CD4-positive, alpha-beta T cell treated with Interleukin-6 for 4 hours (primary cell): ENCODE measurements around the gene NUP210L.

Source experiments
- DNase-seq: peaks from one replicate; pipeline ENCODE4 v3.0.0-alpha.2; 2020; ENCODE audit warnings: mixed read lengths

NUP210L gene

GRCh38 chr1:154154534-154155191 is at the start of gene NUP210L:
TSS of gene NUP210L (minus strand) at chr1:154155073.
- no peak for DNase-seq

GRCh38 chr1:154199563-154199879 is 44.6 kb upstream of the NUP210L start:
- DNase-seq, result no peak

GRCh38 chr1:154198756-154199562 is 44.1 kb upstream of the NUP210L start:
- peak; percentile 61 for DNase-seq

GRCh38 chr1:154193821-154194220 is 38.9 kb upstream of the NUP210L start:
- no peak for DNase-seq

GRCh38 chr1:154192476-154192875 is 37.6 kb upstream of the NUP210L start:
- DNase-seq, result no peak

- DNase-seq, result no peak
Measured at GRCh38 chr1:154191990-154192461, 37.2 kb upstream of the NUP210L start, which contains the start of gene TPM3. TSS of gene TPM3 (minus strand) at chr1:154192100. CDS start at chr1:154192018, 82 bp downstream.

GRCh38 chr1:154190550-154190949 is 35.7 kb upstream of the NUP210L start:
- DNase-seq, result no peak

GRCh38 chr1:154186852-154187501 is 32.1 kb upstream of the NUP210L start:
- no peak for DNase-seq

- DNase-seq, result peak; percentile 67
Measured at GRCh38 chr1:154186177-154186576, 31.3 kb upstream of the NUP210L start.

- DNase-seq, result peak; percentile 94
Measured at GRCh38 chr1:154183046-154183915, 28.4 kb upstream of the NUP210L start.

- DNase-seq, result peak; percentile 74
Measured at GRCh38 chr1:154182344-154183045, 27.6 kb upstream of the NUP210L start.

GRCh38 chr1:154181944-154182343 is 27.1 kb upstream of the NUP210L start:
- no peak for DNase-seq

GRCh38 chr1:154179946-154180687 is 25.2 kb upstream of the NUP210L start:
- no peak for DNase-seq

GRCh38 chr1:154178911-154179811 is 24.3 kb upstream of the NUP210L start:
- no peak for DNase-seq

- DNase-seq, result peak; percentile 20
Measured at GRCh38 chr1:154178013-154178412, 23.1 kb upstream of the NUP210L start.

GRCh38 chr1:154176337-154176736 is 21.5 kb upstream of the NUP210L start:
- peak; percentile 11 for DNase-seq

GRCh38 chr1:154174654-154175053 is 19.8 kb upstream of the NUP210L start:
- DNase-seq, result no peak

GRCh38 chr1:154171880-154172279 is 17.0 kb upstream of the NUP210L start:
- no peak for DNase-seq

GRCh38 chr1:154171223-154171583 is 16.3 kb upstream of the NUP210L start:
- no peak for DNase-seq

- no peak for DNase-seq
Measured at GRCh38 chr1:154170547-154171222, 15.8 kb upstream of the NUP210L start.
